Esophagus squamous epithelium (tissue), 5 donors: ENCODE results near the gene STAT3. TPM values are rescaled to one million over a fixed set of nuclear protein-coding genes. Genes with fewer than 3 reads are reported as not detected.

Experiments
- DNase-seq: peaks from one replicate; lab custom pipeline; 2025; lab: John Stamatoyannopoulos, UW
- H3K27ac ChIP-seq, 4 donors: fragments of 200-600 bp; sonication (generic); one replicate each; pipeline ENCODE4 v1.5.1; 2016 to 2019; ENCODE audit warnings: mild to moderate bottlenecking in 1 of 4
- H3K27me3 ChIP-seq, 4 donors: fragments of 200-600 bp; sonication (generic); 1 replicate in 3 of 4; 2 replicates in 1 of 4; pipeline versions ENCODE4 v1.5.1 to v1.6.0; 2017 to 2021; ENCODE audit warnings: antibody characterized with exemption in 1 of 4
- H3K36me3 ChIP-seq, 3 donors: fragments of 200-600 bp; sonication (generic); one replicate each; pipeline ENCODE4 v1.5.1; 2016 to 2019
- H3K4me1 ChIP-seq, 3 donors: fragments of 200-600 bp; sonication (generic); one replicate each; pipeline ENCODE4 v1.5.1; 2017 to 2019
- H3K4me3 ChIP-seq, 4 donors: fragments of 200-600 bp; sonication (generic); 1 replicate in 3 of 4; 2 replicates in 1 of 4; pipeline ENCODE4 v1.5.1; 2016 to 2019; ENCODE audit warnings: mild to moderate bottlenecking in 2 of 4, moderate library complexity in 1 of 4
- H3K9me3 ChIP-seq, 3 donors: fragments of 200-600 bp; sonication (generic); one replicate each; pipeline ENCODE4 v1.5.1; 2016 to 2019
- POLR2A ChIP-seq, 4 donors: fragments of 450-650 bp; IDR thresholded peaks; one replicate each; pipeline ENCODE4 v1.6.1; 2017; ENCODE audit warnings: antibody characterized with exemption in 4 of 4, mild to moderate bottlenecking in 4 of 4, moderate library complexity in 3 of 4
- WGBS, 2 donors: methylation state at CpG; one replicate each; pipeline ENCODE4 v1.1.5; 2018; 5-methylcytosine and 5-hydroxymethylcytosine counted together
- intact Hi-C: fragments of 100-400 bp; cut with DNase I; formaldehyde crosslinking; loops from one replicate; pipeline ENCODE4 v1.15.0; 2022
- total RNA-seq, 4 donors: library from RNA; depleted of rRNA; stranded (reverse); fragments of >200 nt; gene quantifications; one replicate each; pipeline ENCODE4 v1.1.0, GENCODE V29; 2016
- TF ChIP-seq, protein P1 (sequence below), 6 experiments: fragments of 450-650 bp in 4 of 6; fragments of 200-600 bp in 2 of 6; sonication (generic) in 2 of 6; IDR thresholded peaks; one replicate each; pipeline ENCODE4 v1.5.1; 2016 to 2019; ENCODE audit warnings: antibody characterized with exemption in 6 of 6, mild to moderate bottlenecking in 4 of 6, moderate library complexity in 4 of 6
- donor health status: DM: yes; HTN: yes; CAD: no.

Gene STAT3
- total RNA-seq = 100 to 1,000 TPM; 137 to 229 (median 176) TPM

DNA sequence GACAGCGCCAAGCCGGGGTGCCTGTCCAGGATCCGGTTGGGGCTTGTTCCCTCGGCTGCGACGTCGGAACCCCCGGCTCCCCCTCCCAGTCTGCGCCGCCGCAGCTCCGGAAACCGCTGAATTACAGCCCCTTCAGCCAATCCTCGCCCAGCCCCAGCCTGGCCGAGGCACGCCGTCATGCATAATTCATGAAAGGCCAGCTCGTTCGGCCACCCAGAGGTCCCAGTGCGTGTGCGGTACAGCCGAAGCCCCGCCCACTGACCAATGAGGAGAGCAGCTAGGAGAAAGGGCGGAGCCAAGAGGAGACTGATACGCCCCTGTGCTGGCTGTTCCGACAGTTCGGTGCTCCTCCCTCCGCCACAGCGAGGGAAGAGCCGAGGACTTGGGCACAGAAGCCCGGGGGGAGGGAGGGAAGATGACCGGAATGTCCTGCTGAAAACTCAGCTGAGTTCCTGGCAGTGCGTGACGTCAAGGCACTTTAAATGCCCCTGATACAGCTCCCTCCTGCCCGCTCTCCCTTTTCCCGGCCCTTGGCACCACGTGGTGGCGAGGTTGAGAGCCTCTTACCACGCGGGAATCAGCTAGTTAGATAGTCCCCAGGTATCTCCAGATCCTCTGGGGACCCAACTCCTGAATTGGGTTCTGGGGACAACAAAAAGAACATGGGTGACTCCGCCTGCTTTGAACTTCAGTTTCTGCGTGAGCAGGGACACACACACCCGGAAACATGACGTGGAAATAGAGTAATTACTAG lies at the start of gene STAT3:
Gene STAT3 (minus strand): TSS at position 62 of the 754 bp plus-strand sequence. CDS start 39,926 bp downstream, outside the sequence.
- DNase-seq = peak; percentile 99
- H3K27ac ChIP-seq = peak within 1 kb of the TSS; percentile 94 to 100 (median 100)
- H3K27me3 ChIP-seq = no peaks in the 10 kb centered on the region
- intact Hi-C loops = no loop called here
- peaks cover 0 to 6% (median 0%) of the 10 kb centered on the region in 3 donors for H3K36me3 ChIP-seq
- H3K4me3 ChIP-seq = peak within 1 kb of the TSS; percentile 82 to 100 (median 94)
- TF ChIP-seq, protein P1, sequence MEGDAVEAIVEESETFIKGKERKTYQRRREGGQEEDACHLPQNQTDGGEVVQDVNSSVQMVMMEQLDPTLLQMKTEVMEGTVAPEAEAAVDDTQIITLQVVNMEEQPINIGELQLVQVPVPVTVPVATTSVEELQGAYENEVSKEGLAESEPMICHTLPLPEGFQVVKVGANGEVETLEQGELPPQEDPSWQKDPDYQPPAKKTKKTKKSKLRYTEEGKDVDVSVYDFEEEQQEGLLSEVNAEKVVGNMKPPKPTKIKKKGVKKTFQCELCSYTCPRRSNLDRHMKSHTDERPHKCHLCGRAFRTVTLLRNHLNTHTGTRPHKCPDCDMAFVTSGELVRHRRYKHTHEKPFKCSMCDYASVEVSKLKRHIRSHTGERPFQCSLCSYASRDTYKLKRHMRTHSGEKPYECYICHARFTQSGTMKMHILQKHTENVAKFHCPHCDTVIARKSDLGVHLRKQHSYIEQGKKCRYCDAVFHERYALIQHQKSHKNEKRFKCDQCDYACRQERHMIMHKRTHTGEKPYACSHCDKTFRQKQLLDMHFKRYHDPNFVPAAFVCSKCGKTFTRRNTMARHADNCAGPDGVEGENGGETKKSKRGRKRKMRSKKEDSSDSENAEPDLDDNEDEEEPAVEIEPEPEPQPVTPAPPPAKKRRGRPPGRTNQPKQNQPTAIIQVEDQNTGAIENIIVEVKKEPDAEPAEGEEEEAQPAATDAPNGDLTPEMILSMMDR (IDR thresholded peaks at IDR 0.05) = peak in 3 of 6 experiments; percentile 8 to 24 (median 11)
- TF ChIP-seq POLR2A (IDR thresholded peaks at IDR 0.05) = peak in 3 of 4 donors; percentile 84 to 98 (median 93)
- peaks cover 10 to 57% (median 25%) of the 10 kb centered on the region in 3 donors for H3K4me1 ChIP-seq
- 0% methylated on average over 9 to 10 of the region's 44 CpGs for WGBS, 2 donors
- H3K9me3 ChIP-seq = no peaks in the 10 kb centered on the region

DNA sequence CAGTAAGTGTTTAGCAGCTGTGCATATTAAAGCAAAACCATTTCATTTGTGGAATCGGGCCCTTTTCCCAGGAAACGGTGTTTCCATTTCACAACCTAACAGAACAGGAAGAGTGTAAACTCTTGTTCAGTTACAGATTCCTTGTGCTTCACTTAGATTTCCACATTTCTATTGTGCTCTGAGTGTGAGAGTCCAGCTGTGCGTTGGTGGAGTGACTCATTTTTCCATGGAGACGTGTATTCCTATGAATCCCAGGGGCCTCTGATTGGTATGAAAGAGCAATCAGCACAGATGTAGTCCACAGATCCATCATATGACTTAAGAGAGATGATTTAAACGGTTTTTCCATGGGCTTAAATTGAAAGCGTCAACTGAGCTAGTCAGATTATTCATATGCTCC lies 48.1 kb upstream of the STAT3 start:
- Histone ChIP-seq H3K4me1 (peaks cover 0 to 29% (median 7%) of the 10 kb centered on the region in 3 donors), H3K27ac (peak overlapping the region; percentile 34 to 80 (median 56)), H3K27me3 (no peaks in the 10 kb centered on the region), H3K9me3 (no peaks in the 10 kb centered on the region), H3K36me3 (no peaks in the 10 kb centered on the region), H3K4me3 (no peak overlapping the region)
- WGBS, 2 donors = 24 to 39% methylated on average over 6 of the region's 6 CpGs
- no peak for DNase-seq
- intact Hi-C loops = no loop called here
- no peak for TF ChIP-seq POLR2A (IDR thresholded peaks at IDR 0.05)
- TF ChIP-seq, protein P1 (IDR thresholded peaks at IDR 0.05) = no peak

DNA sequence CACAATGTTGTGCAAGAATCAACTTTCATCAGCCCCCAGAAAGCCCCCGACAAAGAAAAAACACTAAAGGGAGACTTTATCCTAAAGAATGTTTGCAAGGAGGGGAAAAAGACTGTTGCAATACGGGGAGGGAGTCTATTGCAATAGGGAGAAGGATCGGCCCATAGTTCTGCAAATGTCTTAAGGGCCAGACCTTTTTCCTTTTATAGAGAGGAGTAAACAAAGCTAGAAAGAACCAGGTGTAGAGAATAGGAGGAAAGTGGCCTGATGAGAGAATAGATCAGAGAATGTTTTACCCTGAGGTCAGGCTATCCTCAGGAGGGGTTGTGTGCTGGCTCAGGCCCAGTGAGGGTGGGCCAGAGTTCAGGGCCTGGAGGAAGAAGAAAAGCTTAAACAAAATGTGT lies 43.5 kb upstream of the STAT3 start:
- Histone ChIP-seq H3K36me3 (no peaks in the 10 kb centered on the region), H3K27ac (peak overlapping the region in 2 of 4 donors; percentile 40 to 83), H3K27me3 (no peaks in the 10 kb centered on the region), H3K9me3 (no peaks in the 10 kb centered on the region), H3K4me3 (no peak overlapping the region), H3K4me1 (peaks cover 12 to 67% (median 12%) of the 10 kb centered on the region in 3 donors)
- WGBS, 2 donors = 35 to 39% methylated on average over 3 of the region's 3 CpGs
- no peak for TF ChIP-seq POLR2A (IDR thresholded peaks at IDR 0.05)
- TF ChIP-seq, protein P1 (IDR thresholded peaks at IDR 0.05) = no peak
- no peak for DNase-seq
- intact Hi-C loops = no loop called here

GRCh38 chr17:42429726-42430447 lies 41.6 kb upstream of the STAT3 start:
- H3K27ac ChIP-seq = peak overlapping the region in 3 of 4 donors; percentile 49 to 83 (median 77)
- H3K9me3 ChIP-seq = no peaks in the 10 kb centered on the region
- DNase-seq = no peak
- TF ChIP-seq, protein P1 (IDR thresholded peaks at IDR 0.05) = no peak
- TF ChIP-seq POLR2A (IDR thresholded peaks at IDR 0.05) = no peak
- peaks cover 12 to 62% (median 16%) of the 10 kb centered on the region in 3 donors for H3K4me1 ChIP-seq
- no peaks in the 10 kb centered on the region for H3K36me3 ChIP-seq
- H3K27me3 ChIP-seq = no peaks in the 10 kb centered on the region
- 59 to 80% methylated on average over 2 to 3 of the region's 3 CpGs for WGBS, 2 donors
- intact Hi-C loops = loop anchor here (10.0 kb wide), 1 partner anchor 85 kb away; no protein-coding TSS in a partner anchor
- H3K4me3 ChIP-seq = no peak overlapping the region
